ENCODE data around the gene LENG8.

GRCh38 chr19:54473892-54474372 is 24.9 kb downstream of the LENG8 start:
- TF ChIP-seq CTBP2 (IDR thresholded peaks at IDR 0.05; ENCODE audit: borderline replicate concordance, insufficient read depth, insufficient read length, low read length) (no peak), GABPA (IDR thresholded peaks at IDR 0.05; ENCODE audit: borderline replicate concordance, insufficient read depth, low read length) (no peak), EP300 (IDR thresholded peaks at IDR 0.05; ENCODE audit: borderline replicate concordance in 1 of 2, low read depth in 2 of 2, low read length in 2 of 2) (no peak), POLR2A (IDR thresholded peaks at IDR 0.05; ENCODE audit: control extremely low read depth in 1 of 2, low read depth in 2 of 2, low read length in 2 of 2) (no peak), SIRT6 (IDR thresholded peaks at IDR 0.05; ENCODE audit: low read length) (no peak), KDM1A (IDR thresholded peaks at IDR 0.05; ENCODE audit: borderline replicate concordance, low read length) (no peak), SIN3A (conservative IDR thresholded peaks at IDR 0.05 in 1 of 2, IDR thresholded peaks at IDR 0.05 in 1 of 2; ENCODE audit: low read depth in 1 of 2, low read length in 2 of 2) (no peak), EZH2 (IDR thresholded peaks at IDR 0.05; ENCODE audit: low read depth, low read length, severe bottlenecking) (no peak), TAF1 (IDR thresholded peaks at IDR 0.05; ENCODE audit: low read depth, low read length) (no peak), TAF7 (optimal IDR thresholded peaks at IDR 0.05; ENCODE audit: borderline replicate concordance, low read depth, low read length) (no peak), CHD1 (IDR thresholded peaks at IDR 0.05; ENCODE audit: low read depth, low read length) (no peak), CEBPB (IDR thresholded peaks at IDR 0.05; ENCODE audit: low read depth, low read length) (no peak), RFX5 (IDR thresholded peaks at IDR 0.05; ENCODE audit: borderline replicate concordance, low read depth, low read length) (no peak)
- TF ChIP-seq, protein P1, sequence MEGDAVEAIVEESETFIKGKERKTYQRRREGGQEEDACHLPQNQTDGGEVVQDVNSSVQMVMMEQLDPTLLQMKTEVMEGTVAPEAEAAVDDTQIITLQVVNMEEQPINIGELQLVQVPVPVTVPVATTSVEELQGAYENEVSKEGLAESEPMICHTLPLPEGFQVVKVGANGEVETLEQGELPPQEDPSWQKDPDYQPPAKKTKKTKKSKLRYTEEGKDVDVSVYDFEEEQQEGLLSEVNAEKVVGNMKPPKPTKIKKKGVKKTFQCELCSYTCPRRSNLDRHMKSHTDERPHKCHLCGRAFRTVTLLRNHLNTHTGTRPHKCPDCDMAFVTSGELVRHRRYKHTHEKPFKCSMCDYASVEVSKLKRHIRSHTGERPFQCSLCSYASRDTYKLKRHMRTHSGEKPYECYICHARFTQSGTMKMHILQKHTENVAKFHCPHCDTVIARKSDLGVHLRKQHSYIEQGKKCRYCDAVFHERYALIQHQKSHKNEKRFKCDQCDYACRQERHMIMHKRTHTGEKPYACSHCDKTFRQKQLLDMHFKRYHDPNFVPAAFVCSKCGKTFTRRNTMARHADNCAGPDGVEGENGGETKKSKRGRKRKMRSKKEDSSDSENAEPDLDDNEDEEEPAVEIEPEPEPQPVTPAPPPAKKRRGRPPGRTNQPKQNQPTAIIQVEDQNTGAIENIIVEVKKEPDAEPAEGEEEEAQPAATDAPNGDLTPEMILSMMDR (IDR thresholded peaks at IDR 0.05; ENCODE audit: control extremely low read depth in 1 of 3, insufficient read depth in 1 of 3, low read depth in 1 of 3, low read length in 3 of 3) = no peak

Data from H1 (cell line).